T-helper 2 cell (primary cell): ENCODE data around the gene SLC45A3.
"Not testable (repeated sequence)": the region's sequence is repeated elsewhere in the genome, so short reads cannot be mapped to it uniquely, and the experiment has no call there.

Experiments used
- DNase-seq, 5 experiments: peaks; one replicate each; pipeline versions ENCODE4 v3.0.0 to v3.0.0-alpha.2; 2012 to 2022
- total RNA-seq, 2 donors: gene quantifications; one replicate each; lab custom pipeline; 2026; lab: John Stamatoyannopoulos, UW

SLC45A3 gene
- 0 to 0.13 reads per million in 2 donors for total RNA-seq

GRCh38 chr1:205680073-205680851, at the start of gene SLC45A3:
Gene SLC45A3, minus strand, starts transcription at chr1:205680509. Its CDS starts 15,853 bp downstream, at chr1:205664656.
- DNase-seq, result peak in 2 of 5 experiments; percentile 20 to 44

DNA sequence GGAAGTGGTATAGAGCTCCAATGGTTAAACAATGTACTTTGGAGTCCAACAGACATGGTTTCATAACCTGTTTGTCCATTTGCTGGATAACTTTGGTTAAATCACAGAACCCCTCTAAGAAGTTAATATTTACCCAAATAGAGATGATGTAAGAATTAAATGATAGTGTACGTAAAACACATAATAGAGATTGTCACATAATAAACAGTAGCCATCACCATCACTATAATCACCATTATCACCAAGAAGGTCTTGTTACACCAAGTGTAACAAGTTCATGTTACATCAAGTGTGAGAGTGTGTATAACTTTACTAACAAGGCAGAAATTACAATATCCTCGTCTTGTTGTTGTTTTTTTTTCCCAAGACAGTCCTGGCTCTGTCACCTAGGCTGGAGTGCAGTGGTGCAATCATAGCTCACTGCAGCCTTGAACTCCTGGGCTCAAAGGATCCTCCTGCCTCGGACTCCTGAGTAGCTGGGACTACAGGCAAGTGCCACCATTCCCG, 46.4 kb upstream of the SLC45A3 start:
- no peak for DNase-seq

GRCh38 chr1:205725514-205725913, 45.2 kb upstream of the SLC45A3 start:
- no peak for DNase-seq

DNA sequence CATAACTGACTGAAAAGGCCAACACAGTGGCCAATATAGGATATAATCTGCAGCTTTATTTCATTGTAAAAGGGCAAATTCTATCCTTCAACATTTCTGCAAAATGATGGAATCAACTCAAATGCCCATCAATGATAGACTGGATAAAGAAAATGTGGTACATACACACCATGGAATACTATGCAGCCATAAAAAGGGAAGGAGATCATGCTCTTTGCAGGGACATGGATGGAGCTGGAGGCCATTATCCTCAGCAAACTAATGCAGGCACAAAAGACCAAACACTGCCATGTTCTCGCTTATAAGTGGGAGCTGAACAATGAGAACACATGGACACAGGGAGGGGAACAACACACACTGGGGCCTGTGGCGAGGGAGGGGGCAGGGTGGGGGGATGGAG, 40.4 kb upstream of the SLC45A3 start:
- DNase-seq, result not testable (repeated sequence)

DNA sequence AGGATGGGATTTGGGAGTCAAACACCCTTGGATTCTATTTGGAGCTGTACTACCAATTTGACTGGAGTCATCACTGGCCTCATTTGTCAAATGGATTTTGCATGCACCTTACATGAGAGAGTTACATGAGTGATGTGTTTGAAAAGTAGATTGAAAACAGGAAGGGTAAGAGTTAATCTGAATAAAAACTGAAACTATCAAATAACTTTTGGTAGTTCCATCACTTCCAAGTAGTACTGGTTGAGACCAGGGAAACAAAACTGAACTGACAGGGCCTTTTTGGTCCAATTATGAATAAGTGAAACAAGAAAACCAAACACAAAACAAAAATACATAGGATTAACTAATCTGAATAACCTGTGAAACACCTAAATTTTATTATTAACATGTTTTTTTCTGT, 39.5 kb upstream of the SLC45A3 start:
- DNase-seq, result peak in 1 of 5 experiments; percentile 20

DNA sequence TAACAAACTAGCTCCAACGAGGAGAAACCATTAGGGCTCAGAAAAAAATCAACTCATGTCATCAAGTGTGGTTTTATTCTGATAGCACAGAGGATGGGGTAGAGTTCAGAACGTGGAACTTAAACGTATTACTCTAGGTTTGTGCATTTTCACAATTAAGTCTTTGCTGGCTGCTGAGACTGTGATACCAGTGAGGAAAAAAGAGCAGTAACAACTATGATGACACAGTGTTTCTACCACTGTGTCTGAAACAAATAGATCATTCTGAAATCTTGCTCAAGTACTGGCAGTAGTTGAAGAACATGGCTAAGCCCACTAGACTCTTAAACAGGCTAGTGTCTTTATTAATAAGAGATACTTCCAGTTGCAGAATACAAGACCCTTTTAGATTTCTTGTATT, 38.7 kb upstream of the SLC45A3 start:
- DNase-seq, result no peak

GRCh38 chr1:205716371-205717132, 36.2 kb upstream of the SLC45A3 start:
- DNase-seq, result no peak

DNA sequence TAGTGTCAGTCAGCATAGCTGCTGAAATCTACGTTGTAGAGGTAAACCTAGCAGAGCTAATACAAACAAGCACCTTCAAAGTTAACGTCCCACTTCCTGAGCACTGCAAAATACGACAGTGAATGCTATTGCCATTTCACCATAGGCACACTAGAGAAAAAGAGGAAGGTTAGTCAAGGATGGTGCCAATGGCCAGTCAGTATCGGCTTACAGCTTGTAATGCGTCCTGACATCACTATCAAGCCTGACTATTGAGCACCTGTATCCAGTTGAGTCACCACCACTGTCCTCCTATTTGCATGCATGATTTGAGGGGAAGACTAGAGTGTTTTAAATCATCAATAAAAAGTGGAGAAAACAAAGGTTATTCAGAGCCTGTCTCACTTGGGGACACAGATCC, 35.3 kb upstream of the SLC45A3 start:
- DNase-seq, result no peak

DNA sequence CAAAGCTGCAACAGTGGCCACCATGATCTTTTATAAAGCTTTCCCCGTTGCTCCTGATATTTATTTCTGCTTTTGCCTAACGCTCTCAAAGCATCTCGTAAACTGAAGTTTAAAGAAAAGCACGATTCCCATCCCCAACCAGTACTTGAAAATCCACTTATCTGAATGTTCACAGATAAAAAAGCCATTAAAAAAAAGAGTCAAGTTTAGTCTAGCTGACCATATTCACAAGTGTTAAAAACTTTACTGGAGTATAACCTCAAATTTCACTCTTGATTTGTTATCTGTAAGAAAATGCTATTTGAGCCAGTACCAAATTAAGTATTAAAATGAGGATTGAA, 34.6 kb upstream of the SLC45A3 start:
- DNase-seq, result no peak

DNA sequence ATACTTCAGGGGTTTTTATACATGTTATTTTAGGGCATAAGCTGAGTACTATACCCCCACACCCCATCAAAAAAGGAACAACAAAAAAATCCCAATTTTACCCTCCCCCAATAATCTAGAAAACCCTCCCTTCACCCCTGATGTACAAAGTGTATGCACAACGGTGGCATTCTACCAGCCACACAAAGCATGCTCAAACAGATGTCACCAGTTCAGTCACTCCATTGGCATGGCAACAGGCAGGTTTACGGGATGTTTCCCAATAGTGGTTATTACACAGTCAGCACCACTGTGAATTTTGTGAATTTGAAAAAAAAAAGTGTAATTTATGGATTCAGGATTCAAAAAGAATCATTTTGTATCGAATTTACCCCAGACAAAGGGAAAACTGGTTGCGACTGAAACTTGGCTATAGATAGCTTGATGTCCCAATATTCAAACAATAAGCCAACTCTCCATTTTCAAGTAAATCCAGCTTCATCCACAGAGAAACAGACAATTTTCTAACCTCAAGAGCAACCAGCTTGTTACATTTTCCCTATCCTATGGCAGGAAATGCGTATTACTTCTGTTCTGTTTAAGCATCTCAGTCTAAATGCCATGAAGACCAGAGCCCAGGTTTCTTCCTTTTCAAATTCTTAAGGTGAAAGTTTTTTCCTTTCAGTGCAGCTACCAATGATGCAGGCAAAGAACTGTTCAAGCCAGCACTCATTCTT, 34.0 kb upstream of the SLC45A3 start:
- DNase-seq, result no peak

- peak in 3 of 5 experiments; percentile 13 to 80 (median 36) for DNase-seq
Observed at GRCh38 chr1:205711105-205712048, 31.1 kb upstream of the SLC45A3 start.

GRCh38 chr1:205710201-205711062, 30.1 kb upstream of the SLC45A3 start:
- DNase-seq, result no peak

DNA sequence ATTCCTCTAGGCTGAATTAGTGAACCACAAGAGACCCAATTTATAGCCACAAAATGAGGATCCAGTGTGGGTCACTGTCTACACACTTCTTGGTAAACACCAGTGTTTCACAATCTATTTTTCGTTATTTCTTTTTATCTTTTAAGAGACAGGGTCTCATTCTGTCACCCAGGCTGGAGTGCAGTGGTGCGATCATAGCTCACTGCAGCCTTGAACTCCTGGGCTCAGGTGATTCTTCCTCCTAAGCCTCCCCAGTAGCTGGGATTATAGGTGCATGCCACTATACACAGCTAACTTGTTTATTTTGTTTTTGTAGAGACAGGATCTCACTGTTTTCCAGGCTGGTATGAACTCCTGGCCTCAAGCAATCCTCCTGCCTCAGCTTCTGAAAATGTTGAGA, 29.3 kb upstream of the SLC45A3 start:
- DNase-seq, result no peak

GRCh38 chr1:205709059-205709398, 28.7 kb upstream of the SLC45A3 start:
- no peak for DNase-seq

- no peak for DNase-seq
Observed at GRCh38 chr1:205706601-205707502, 26.5 kb upstream of the SLC45A3 start.

DNA sequence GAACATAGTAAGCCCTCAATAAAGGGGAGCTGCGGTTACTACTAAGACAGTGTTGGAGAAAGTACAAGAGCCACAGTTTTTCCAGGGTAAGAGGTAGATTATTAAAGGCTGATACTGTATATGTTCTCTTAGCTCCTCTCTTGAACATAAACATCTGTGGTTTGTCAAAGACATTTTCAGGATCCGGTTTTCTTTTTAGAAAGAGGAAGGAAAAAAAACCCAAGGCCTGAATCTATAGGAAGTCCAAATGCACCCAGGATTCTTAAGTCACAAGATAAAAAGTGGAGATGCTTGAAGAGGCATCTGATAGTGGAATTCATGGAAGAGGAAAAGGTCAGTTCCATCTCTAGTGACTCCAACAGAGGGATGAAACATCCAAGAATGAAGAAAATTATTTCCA, 24.6 kb upstream of the SLC45A3 start:
- DNase-seq, result no peak

GRCh38 chr1:205703072-205703471, 22.8 kb upstream of the SLC45A3 start:
- no peak for DNase-seq

- DNase-seq, result no peak
Observed at GRCh38 chr1:205701891-205702290, 21.6 kb upstream of the SLC45A3 start.

DNA sequence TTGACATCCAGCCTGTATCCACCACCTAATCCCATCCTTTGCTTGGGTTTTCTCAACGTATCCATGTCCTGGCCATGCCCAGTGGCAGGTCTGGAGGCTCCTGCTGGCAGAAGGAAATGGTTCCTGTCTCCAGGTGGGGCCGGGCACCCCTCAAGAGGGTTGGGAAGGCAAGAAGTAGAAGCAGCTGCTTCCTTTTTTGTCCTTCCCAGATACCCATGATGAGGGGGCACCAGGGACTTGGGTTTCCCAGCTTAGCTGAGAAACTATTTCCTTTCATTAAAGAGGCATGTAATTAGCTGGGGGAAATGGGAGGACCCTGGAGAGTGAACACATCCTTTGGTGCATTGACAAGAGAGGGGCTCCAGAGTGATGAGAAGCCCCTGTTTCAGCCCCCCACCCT, 21.1 kb upstream of the SLC45A3 start:
- no peak for DNase-seq

- no peak for DNase-seq
Observed at GRCh38 chr1:205700865-205701401, 20.6 kb upstream of the SLC45A3 start.
